Stimulated activated CD4-positive, alpha-beta T cell treated with anti-CD3 and anti-CD28 coated beads, Interleukin-1b, Interleukin-23, amount 100 ng/mL, for 24 hours (primary cell): Measurements from ENCODE around the gene RNF181.
"Not testable (repeated sequence)": the region's sequence is repeated elsewhere in the genome, so short reads cannot be mapped to it uniquely, and the experiment has no call there.

Experiments used
- DNase-seq, 4 experiments: peaks; one replicate each; pipeline ENCODE4 v3.0.0-alpha.2; 2020; ENCODE audit warnings: low read depth in 4 of 4, low spot score in 1 of 4

RNF181 gene

GRCh38 chr2:85594715-85595300 lies 737 bp upstream of the RNF181 start:
- no peak for DNase-seq

- DNase-seq: no peak
Observed at GRCh38 chr2:85596026-85596333, 435 bp downstream of the RNF181 start.

GRCh38 chr2:85596486-85597143 lies 1.1 kb downstream of the RNF181 start:
- DNase-seq: no peak

- no peak for DNase-seq
Observed at GRCh38 chr2:85597241-85597640, 1.7 kb downstream of the RNF181 start.

- DNase-seq: no peak
Observed at GRCh38 chr2:85598594-85599340, 3.2 kb downstream of the RNF181 start.

GRCh38 chr2:85599468-85600234 lies 4.1 kb downstream of the RNF181 start:
- no peak for DNase-seq

- no peak for DNase-seq
Observed at GRCh38 chr2:85600235-85600575, 4.7 kb downstream of the RNF181 start.

GRCh38 chr2:85600951-85601770 lies 5.6 kb downstream of the RNF181 start:
- DNase-seq: no peak

GRCh38 chr2:85601771-85602475 lies 6.4 kb downstream of the RNF181 start:
- DNase-seq: no peak

- DNase-seq: peak; percentile 71 to 88 (median 78)
Observed at GRCh38 chr2:85602476-85603234, 7.1 kb downstream of the RNF181 start, which contains the start of gene TMEM150A. Gene TMEM150A, minus strand, starts transcription at chr2:85602698. Its CDS starts 750 bp downstream, at chr2:85601948.

- DNase-seq: not testable (repeated sequence)
Observed at GRCh38 chr2:85604133-85604444, 8.5 kb downstream of the RNF181 start.

GRCh38 chr2:85604568-85605339 lies 9.2 kb downstream of the RNF181 start:
- DNase-seq: no peak

- no peak for DNase-seq
Observed at GRCh38 chr2:85605406-85606115, 10.0 kb downstream of the RNF181 start.

GRCh38 chr2:85606116-85606455 lies 10.5 kb downstream of the RNF181 start:
- no peak for DNase-seq

GRCh38 chr2:85607268-85608215 lies 12.0 kb downstream of the RNF181 start:
- DNase-seq: no peak

GRCh38 chr2:85611217-85611704 lies 15.7 kb downstream of the RNF181 start:
- DNase-seq: no peak
